Lower lobe of right lung (tissue), 2 donors: ENCODE results near the gene MET. TPM values are rescaled to one million over a fixed set of nuclear protein-coding genes. Genes with fewer than 3 reads are reported as not detected.

Experiments
- ATAC-seq, 2 donors: fragments of 200-7000 bp; cut with Tn5 transposase; one replicate each; pipeline ENCODE4 v1.9.1; 2020 to 2022; ENCODE audit warnings: mild to moderate bottlenecking in 2 of 2, moderate library complexity in 2 of 2
- DNase-seq: peaks from one replicate; pipeline ENCODE4 v3.0.0-alpha.2; 2020
- H3K27ac ChIP-seq: fragments of 200-600 bp; one replicate; pipeline ENCODE4 v1.8.0; 2022
- H3K27me3 ChIP-seq: fragments of 200-600 bp; one replicate; pipeline ENCODE4 v1.8.0; 2022; ENCODE audit warnings: low read depth
- H3K36me3 ChIP-seq: fragments of 200-600 bp; one replicate; pipeline ENCODE4 v1.8.0; 2022; ENCODE audit warnings: mild to moderate bottlenecking
- H3K4me1 ChIP-seq: fragments of 200-600 bp; one replicate; pipeline ENCODE4 v1.8.0; 2022
- H3K4me3 ChIP-seq: fragments of 200-600 bp; one replicate; pipeline ENCODE4 v1.8.0; 2022; ENCODE audit warnings: mild to moderate bottlenecking
- H3K9me3 ChIP-seq: fragments of 200-600 bp; one replicate; pipeline ENCODE4 v1.8.0; 2022
- intact Hi-C: fragments of 100-400 bp; cut with DNase I; formaldehyde crosslinking; loops from one replicate; pipeline ENCODE4 v1.11.0; 2022
- total RNA-seq: library from RNA; stranded (reverse); fragmentation: NEBNext Ultra II Directional; extraction: Animal tissue kit (Norgen Biotek cat#: 25700); gene quantifications from one replicate; pipeline ENCODE4 v1.2.1, GENCODE V29; 2021
- TF ChIP-seq, protein P1 (sequence below): fragments of 200-600 bp; IDR thresholded peaks from one replicate; pipeline ENCODE4 v1.8.0; 2022; ENCODE audit warnings: antibody characterized with exemption, mild to moderate bottlenecking
- donor health status: DM: no; HTN: yes; CAD: no; lungs with severe emphysema.

Gene MET
- total RNA-seq, 1 donor from 2014 or later: 74.3 TPM

DNA sequence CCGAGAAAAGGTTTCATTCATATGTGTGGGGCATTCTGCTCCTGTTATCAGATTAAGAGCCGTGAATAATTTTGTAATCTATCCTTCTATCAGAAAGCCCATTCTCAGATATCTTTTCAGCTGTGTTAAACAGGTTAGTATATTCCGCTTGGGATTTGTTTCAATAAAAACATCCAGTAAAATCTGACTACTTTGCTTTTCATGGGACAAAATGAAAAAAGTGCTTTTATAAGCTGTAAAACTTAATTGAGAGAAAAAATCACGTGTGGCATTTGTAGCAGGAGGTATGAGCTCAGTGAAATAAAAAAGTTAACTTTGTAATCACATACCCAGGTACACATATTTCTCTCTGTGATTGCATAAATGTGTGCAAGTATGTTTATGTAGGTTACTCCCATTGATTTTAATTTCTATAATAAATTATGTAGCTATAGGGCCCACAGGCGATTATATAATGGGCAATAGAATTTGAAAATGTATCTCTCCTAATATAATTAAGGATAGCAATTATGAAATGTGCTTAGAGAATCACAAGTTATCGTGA lies 3.9 kb downstream of the MET start:
- no peak for ATAC-seq
- Histone ChIP-seq H3K27ac (no peak overlapping the region), H3K4me3 (no peak overlapping the region), H3K4me1 (peaks cover 10% of the 10 kb centered on the region), H3K27me3 (no peaks in the 10 kb centered on the region), H3K36me3 (no peaks in the 10 kb centered on the region), H3K9me3 (no peaks in the 10 kb centered on the region)
- intact Hi-C loops: no loop called here
- TF ChIP-seq, protein P1, sequence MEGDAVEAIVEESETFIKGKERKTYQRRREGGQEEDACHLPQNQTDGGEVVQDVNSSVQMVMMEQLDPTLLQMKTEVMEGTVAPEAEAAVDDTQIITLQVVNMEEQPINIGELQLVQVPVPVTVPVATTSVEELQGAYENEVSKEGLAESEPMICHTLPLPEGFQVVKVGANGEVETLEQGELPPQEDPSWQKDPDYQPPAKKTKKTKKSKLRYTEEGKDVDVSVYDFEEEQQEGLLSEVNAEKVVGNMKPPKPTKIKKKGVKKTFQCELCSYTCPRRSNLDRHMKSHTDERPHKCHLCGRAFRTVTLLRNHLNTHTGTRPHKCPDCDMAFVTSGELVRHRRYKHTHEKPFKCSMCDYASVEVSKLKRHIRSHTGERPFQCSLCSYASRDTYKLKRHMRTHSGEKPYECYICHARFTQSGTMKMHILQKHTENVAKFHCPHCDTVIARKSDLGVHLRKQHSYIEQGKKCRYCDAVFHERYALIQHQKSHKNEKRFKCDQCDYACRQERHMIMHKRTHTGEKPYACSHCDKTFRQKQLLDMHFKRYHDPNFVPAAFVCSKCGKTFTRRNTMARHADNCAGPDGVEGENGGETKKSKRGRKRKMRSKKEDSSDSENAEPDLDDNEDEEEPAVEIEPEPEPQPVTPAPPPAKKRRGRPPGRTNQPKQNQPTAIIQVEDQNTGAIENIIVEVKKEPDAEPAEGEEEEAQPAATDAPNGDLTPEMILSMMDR: no peak
- no peak for DNase-seq

- H3K27me3 ChIP-seq: no peaks in the 10 kb centered on the region
- no peaks in the 10 kb centered on the region for H3K4me1 ChIP-seq
- H3K36me3 ChIP-seq: no peaks in the 10 kb centered on the region
- H3K9me3 ChIP-seq: no peaks in the 10 kb centered on the region
- DNase-seq (no peak), ATAC-seq (no peak)
- no peak overlapping the region for H3K27ac ChIP-seq
- intact Hi-C loops: no loop called here
- no peak overlapping the region for H3K4me3 ChIP-seq
- TF ChIP-seq, protein P1: no peak
These were observed 6.8 kb downstream of the MET start for GRCh38 chr7:116678780-116679179.

- no peaks in the 10 kb centered on the region for H3K27me3 ChIP-seq
- DNase-seq (no peak), ATAC-seq (no peak)
- no peaks in the 10 kb centered on the region for H3K4me1 ChIP-seq
- intact Hi-C loops: no loop called here
- no peaks in the 10 kb centered on the region for H3K36me3 ChIP-seq
- H3K9me3 ChIP-seq: no peaks in the 10 kb centered on the region
- H3K27ac ChIP-seq: no peak overlapping the region
- TF ChIP-seq, protein P1: no peak
- H3K4me3 ChIP-seq: no peak overlapping the region
These were observed 7.5 kb downstream of the MET start for GRCh38 chr7:116679500-116679899.

DNA sequence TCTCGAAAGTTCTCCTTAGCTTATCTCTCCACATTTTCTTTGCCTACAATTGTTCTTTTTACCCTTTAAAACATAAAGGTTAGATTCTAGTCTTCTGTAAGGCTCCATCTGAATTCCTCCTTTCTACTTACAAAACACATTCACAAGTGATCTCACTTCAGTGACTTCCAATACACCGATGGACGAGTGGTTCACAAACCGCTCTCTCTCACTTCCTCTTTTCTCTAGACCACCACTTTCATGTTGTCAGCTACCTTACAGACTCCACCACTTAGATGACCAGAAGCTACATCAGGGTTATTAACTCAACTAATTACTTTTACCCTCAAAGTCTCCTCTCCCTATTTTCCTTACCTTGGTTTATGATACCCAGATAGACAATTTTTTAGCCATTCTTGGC lies 11.8 kb downstream of the MET start:
- no peak for ATAC-seq
- TF ChIP-seq, protein P1: no peak

GRCh38 chr7:116686033-116686432 lies 14.0 kb downstream of the MET start:
- Histone ChIP-seq H3K4me3 (no peak overlapping the region), H3K27ac (no peak overlapping the region), H3K27me3 (no peaks in the 10 kb centered on the region), H3K4me1 (no peaks in the 10 kb centered on the region), H3K9me3 (no peaks in the 10 kb centered on the region), H3K36me3 (no peaks in the 10 kb centered on the region)
- DNase-seq (no peak), ATAC-seq (no peak)
- intact Hi-C loops: no loop called here
- TF ChIP-seq, protein P1: no peak

More for the DNA sequence above, 11.8 kb downstream of the MET start:
- intact Hi-C loops: no loop called here
- Histone ChIP-seq H3K9me3 (no peaks in the 10 kb centered on the region), H3K27ac (no peak overlapping the region), H3K36me3 (no peaks in the 10 kb centered on the region), H3K4me1 (no peaks in the 10 kb centered on the region), H3K27me3 (no peaks in the 10 kb centered on the region), H3K4me3 (no peak overlapping the region)
- no peak for DNase-seq
